ENCODE results near the gene KBTBD8.

The KBTBD8 gene

GRCh38 chr3:66957367-66957766 is 40.7 kb upstream of the KBTBD8 start:
- Mint-ChIP-seq H3K27me3 (ENCODE audit: low read depth) (peaks cover 7% of the 10 kb centered on the region), H3K9me3 (no peaks in the 10 kb centered on the region), H3K4me1 (no peaks in the 10 kb centered on the region), H3K4me3 (no peak overlapping the region), H3K27ac (no peak overlapping the region), H3K36me3 (ENCODE audit: low read depth) (no peaks in the 10 kb centered on the region)
- no peak for TF ChIP-seq CTCF (IDR thresholded peaks at IDR 0.05; ENCODE audit: unreplicated experiment in 3 of 3)

DNA sequence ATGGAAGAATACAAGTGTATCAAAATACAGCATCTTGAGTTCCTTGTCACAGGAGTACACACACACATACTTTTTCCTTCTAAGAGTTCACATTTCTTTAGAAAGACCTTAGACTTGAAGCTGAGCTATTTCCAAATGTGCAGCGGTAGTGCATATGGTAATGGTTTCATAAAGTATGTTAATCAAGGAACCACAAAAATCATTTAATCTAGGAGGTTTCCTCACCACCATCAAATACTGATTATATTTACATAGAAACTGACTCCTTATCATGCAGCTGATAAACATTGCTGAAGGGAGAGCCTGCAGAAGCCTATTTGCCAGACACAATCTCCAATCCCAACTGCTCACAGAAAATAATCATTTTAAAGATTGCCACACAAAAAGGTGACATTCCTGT is 40.0 kb upstream of the KBTBD8 start:
- Mint-ChIP-seq H3K27me3 (ENCODE audit: low read depth) (peaks cover 7% of the 10 kb centered on the region), H3K9me3 (no peaks in the 10 kb centered on the region), H3K36me3 (ENCODE audit: low read depth) (no peaks in the 10 kb centered on the region), H3K4me1 (no peaks in the 10 kb centered on the region), H3K4me3 (no peak overlapping the region), H3K27ac (no peak overlapping the region)
- TF ChIP-seq CTCF (IDR thresholded peaks at IDR 0.05; ENCODE audit: unreplicated experiment in 3 of 3), result no peak

- no peaks in the 10 kb centered on the region for H3K36me3 Mint-ChIP-seq (ENCODE audit: low read depth)
- no peak for TF ChIP-seq CTCF (IDR thresholded peaks at IDR 0.05; ENCODE audit: unreplicated experiment in 3 of 3)
- no peak overlapping the region for H3K4me3 Mint-ChIP-seq
- no peak overlapping the region for H3K27ac Mint-ChIP-seq
- H3K4me1 Mint-ChIP-seq, result no peaks in the 10 kb centered on the region
- H3K9me3 Mint-ChIP-seq, result no peaks in the 10 kb centered on the region
- H3K27me3 Mint-ChIP-seq (ENCODE audit: low read depth), result peaks cover 3% of the 10 kb centered on the region
These were observed 35.4 kb upstream of the KBTBD8 start for GRCh38 chr3:66962664-66963063.

DNA sequence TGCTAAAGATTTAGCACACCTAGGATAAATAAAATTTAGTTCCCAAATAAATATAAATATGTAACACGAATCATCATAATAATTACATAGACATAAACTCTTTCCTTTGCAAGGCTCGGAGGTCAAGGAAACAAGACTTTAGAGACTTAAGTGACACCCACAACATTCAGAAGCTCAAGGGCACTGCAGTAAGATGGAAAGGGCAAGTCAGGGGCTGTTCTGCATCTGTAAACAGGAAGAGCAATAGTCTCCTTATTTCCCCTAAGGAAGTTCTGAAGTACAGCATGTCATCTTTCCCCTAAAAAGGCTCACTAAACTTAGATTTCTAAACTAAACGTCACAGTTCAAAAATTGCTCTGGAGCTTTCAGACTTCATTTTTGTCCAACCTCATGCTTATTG is 26.9 kb upstream of the KBTBD8 start:
- peaks cover 9% of the 10 kb centered on the region for H3K4me1 Mint-ChIP-seq
- H3K36me3 Mint-ChIP-seq (ENCODE audit: low read depth), result no peaks in the 10 kb centered on the region
- H3K4me3 Mint-ChIP-seq, result peak overlapping the region in 1 of 3 experiments; percentile 6
- H3K27me3 Mint-ChIP-seq (ENCODE audit: low read depth), result peaks cover 4% of the 10 kb centered on the region
- no peak for TF ChIP-seq CTCF (IDR thresholded peaks at IDR 0.05; ENCODE audit: unreplicated experiment in 3 of 3)
- no peaks in the 10 kb centered on the region for H3K9me3 Mint-ChIP-seq
- H3K27ac Mint-ChIP-seq, result peak overlapping the region in 1 of 3 experiments; percentile 30

GRCh38 chr3:66971891-66972551 is 26.1 kb upstream of the KBTBD8 start:
- Mint-ChIP-seq H3K27me3 (ENCODE audit: low read depth) (peaks cover 4% of the 10 kb centered on the region), H3K9me3 (no peaks in the 10 kb centered on the region), H3K4me1 (peaks cover 9% of the 10 kb centered on the region), H3K4me3 (peak overlapping the region; percentile 6 to 59 (median 43)), H3K27ac (peak overlapping the region in 2 of 3 experiments; percentile 30 to 56), H3K36me3 (ENCODE audit: low read depth) (no peaks in the 10 kb centered on the region)
- TF ChIP-seq CTCF (IDR thresholded peaks at IDR 0.05; ENCODE audit: unreplicated experiment in 3 of 3), result peak; percentile 78 to 86 (median 83)

- Mint-ChIP-seq H3K27me3 (ENCODE audit: low read depth) (peaks cover 5% of the 10 kb centered on the region), H3K27ac (no peak overlapping the region), H3K36me3 (ENCODE audit: low read depth) (no peaks in the 10 kb centered on the region), H3K4me3 (no peak overlapping the region), H3K4me1 (no peaks in the 10 kb centered on the region), H3K9me3 (no peaks in the 10 kb centered on the region)
- no peak for TF ChIP-seq CTCF (IDR thresholded peaks at IDR 0.05; ENCODE audit: unreplicated experiment in 3 of 3)
These were observed 17.3 kb upstream of the KBTBD8 start for GRCh38 chr3:66980791-66981190.

Data from nephron (organoid).